Measurements from ENCODE around the gene CRHR1. TPM values are rescaled to one million over a fixed set of nuclear protein-coding genes. Genes with fewer than 3 reads are reported as not detected.

CRHR1 gene
- total RNA-seq, 1 experiment from 2014 or later: 0.15 TPM

DNA sequence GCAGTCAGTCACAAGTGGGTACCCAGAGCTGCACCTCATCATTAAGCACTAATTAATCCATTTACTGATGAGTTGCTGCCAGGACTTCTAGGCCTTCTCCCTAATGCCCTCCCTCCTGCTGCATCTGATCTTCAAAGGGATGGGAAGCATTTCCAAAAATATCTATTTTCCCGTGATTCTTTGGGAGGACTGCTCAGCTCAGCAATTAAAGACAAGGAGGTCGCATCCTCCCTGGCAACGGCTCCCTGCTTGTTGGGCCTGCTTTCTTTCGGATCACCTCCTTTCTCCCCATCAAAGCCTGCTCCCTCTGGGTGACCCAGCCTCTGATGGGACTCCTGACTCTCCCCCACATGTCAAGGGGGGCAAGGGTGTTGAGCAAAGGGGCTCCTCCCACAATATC, 34.6 kb downstream of the CRHR1 start:
- no peak overlapping the region for H3K27ac ChIP-seq (ENCODE audit: low read length)
- BruUV-seq (replicated peaks): no TSS peak
- H3K4me3 ChIP-seq (ENCODE audit: low read depth in 2 of 2, low read length in 2 of 2): no peak overlapping the region
- ChIA-PET CTCF (interaction anchor here (1.2 kb wide), 1 partner anchor 13 kb away, joined by 3 read pairs; no protein-coding TSS in a partner anchor), POLR2A (no interaction called here)
- ATAC-seq (no peak), DNase-seq (ENCODE audit: low read depth, low spot score) (no peak)
- intact Hi-C loops (cut with micrococcal nuclease; ENCODE audit: unreplicated experiment): no loop called here
- no peaks in the 10 kb centered on the region for H3K36me3 ChIP-seq (ENCODE audit: control insufficient read depth, insufficient read depth, low read length)
- in situ Hi-C loops (cut with HindIII; ENCODE audit: low pct_unique_long_range_greater_than_20kb, low sequenced_read_pairs): no loop called here
- no peaks in the 10 kb centered on the region for H3K4me1 ChIP-seq (ENCODE audit: control insufficient read depth, insufficient read depth, low read length)
- TF ChIP-seq, protein P1, sequence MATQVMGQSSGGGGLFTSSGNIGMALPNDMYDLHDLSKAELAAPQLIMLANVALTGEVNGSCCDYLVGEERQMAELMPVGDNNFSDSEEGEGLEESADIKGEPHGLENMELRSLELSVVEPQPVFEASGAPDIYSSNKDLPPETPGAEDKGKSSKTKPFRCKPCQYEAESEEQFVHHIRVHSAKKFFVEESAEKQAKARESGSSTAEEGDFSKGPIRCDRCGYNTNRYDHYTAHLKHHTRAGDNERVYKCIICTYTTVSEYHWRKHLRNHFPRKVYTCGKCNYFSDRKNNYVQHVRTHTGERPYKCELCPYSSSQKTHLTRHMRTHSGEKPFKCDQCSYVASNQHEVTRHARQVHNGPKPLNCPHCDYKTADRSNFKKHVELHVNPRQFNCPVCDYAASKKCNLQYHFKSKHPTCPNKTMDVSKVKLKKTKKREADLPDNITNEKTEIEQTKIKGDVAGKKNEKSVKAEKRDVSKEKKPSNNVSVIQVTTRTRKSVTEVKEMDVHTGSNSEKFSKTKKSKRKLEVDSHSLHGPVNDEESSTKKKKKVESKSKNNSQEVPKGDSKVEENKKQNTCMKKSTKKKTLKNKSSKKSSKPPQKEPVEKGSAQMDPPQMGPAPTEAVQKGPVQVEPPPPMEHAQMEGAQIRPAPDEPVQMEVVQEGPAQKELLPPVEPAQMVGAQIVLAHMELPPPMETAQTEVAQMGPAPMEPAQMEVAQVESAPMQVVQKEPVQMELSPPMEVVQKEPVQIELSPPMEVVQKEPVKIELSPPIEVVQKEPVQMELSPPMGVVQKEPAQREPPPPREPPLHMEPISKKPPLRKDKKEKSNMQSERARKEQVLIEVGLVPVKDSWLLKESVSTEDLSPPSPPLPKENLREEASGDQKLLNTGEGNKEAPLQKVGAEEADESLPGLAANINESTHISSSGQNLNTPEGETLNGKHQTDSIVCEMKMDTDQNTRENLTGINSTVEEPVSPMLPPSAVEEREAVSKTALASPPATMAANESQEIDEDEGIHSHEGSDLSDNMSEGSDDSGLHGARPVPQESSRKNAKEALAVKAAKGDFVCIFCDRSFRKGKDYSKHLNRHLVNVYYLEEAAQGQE (IDR thresholded peaks at IDR 0.05; ENCODE audit: insufficient read depth in 1 of 2, low read depth in 2 of 2, low read length in 1 of 2): no peak
- no peak for TF ChIP-seq POLR2AphosphoS5 (IDR thresholded peaks at IDR 0.05; ENCODE audit: low read depth, low read length)
- no peak for TF ChIP-seq SIN3A (IDR thresholded peaks at IDR 0.05; ENCODE audit: borderline replicate concordance, insufficient read depth, low read depth, low read length)
- TF ChIP-seq, protein P2, sequence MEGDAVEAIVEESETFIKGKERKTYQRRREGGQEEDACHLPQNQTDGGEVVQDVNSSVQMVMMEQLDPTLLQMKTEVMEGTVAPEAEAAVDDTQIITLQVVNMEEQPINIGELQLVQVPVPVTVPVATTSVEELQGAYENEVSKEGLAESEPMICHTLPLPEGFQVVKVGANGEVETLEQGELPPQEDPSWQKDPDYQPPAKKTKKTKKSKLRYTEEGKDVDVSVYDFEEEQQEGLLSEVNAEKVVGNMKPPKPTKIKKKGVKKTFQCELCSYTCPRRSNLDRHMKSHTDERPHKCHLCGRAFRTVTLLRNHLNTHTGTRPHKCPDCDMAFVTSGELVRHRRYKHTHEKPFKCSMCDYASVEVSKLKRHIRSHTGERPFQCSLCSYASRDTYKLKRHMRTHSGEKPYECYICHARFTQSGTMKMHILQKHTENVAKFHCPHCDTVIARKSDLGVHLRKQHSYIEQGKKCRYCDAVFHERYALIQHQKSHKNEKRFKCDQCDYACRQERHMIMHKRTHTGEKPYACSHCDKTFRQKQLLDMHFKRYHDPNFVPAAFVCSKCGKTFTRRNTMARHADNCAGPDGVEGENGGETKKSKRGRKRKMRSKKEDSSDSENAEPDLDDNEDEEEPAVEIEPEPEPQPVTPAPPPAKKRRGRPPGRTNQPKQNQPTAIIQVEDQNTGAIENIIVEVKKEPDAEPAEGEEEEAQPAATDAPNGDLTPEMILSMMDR (IDR thresholded peaks at IDR 0.05): no peak
- TF ChIP-seq TCF7L2 (IDR thresholded peaks at IDR 0.05; ENCODE audit: low read depth, low read length): no peak
- H3K9me3 ChIP-seq (ENCODE audit: control insufficient read depth, insufficient read depth, low read depth, low read length): no peaks in the 10 kb centered on the region
- H3K27me3 ChIP-seq (ENCODE audit: control insufficient read depth, insufficient read depth, low read length): no peaks in the 10 kb centered on the region

DNA sequence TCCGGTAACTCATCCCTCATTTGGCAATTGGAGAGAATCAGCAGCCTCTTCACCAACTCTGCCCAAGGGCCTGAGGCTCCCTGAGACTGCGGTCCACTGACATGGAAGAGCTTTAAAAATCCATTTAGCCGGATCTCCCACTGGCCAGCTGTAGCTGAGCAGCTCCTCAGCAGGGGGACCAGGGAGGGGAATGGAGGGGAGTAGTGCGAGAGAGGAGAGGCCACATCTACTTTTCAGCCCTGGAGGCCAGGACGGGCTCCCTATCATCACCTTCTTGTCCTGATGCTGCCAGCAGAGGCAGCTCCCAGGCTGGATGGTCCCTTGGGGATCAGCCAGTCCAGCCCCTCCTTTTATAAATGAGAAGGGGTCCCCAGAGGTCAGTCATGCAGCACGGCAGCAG, 35.5 kb downstream of the CRHR1 start:
- ChIA-PET CTCF (interaction anchor here (1.2 kb wide), 1 partner anchor 12 kb away, joined by 3 read pairs; no protein-coding TSS in a partner anchor), POLR2A (interaction anchor here (0.6 kb wide), 1 partner anchor 130 kb away, joined by 3 read pairs; no protein-coding TSS in a partner anchor)
- DNase-seq (ENCODE audit: low read depth, low spot score): no peak
- no peak overlapping the region for H3K27ac ChIP-seq (ENCODE audit: low read length)
- no peak overlapping the region for H3K4me3 ChIP-seq (ENCODE audit: low read depth in 2 of 2, low read length in 2 of 2)
- no peaks in the 10 kb centered on the region for H3K27me3 ChIP-seq (ENCODE audit: control insufficient read depth, insufficient read depth, low read length)
- TF ChIP-seq, protein P1 (IDR thresholded peaks at IDR 0.05; ENCODE audit: insufficient read depth in 1 of 2, low read depth in 2 of 2, low read length in 1 of 2): no peak
- no peak for TF ChIP-seq TCF7L2 (IDR thresholded peaks at IDR 0.05; ENCODE audit: low read depth, low read length)
- no peak for TF ChIP-seq POLR2AphosphoS5 (IDR thresholded peaks at IDR 0.05; ENCODE audit: low read depth, low read length)
- no peak for TF ChIP-seq SIN3A (IDR thresholded peaks at IDR 0.05; ENCODE audit: borderline replicate concordance, insufficient read depth, low read depth, low read length)
- TF ChIP-seq, protein P2 (IDR thresholded peaks at IDR 0.05): no peak
- no peaks in the 10 kb centered on the region for H3K9me3 ChIP-seq (ENCODE audit: control insufficient read depth, insufficient read depth, low read depth, low read length)
- ATAC-seq: no peak
- in situ Hi-C loops (cut with HindIII; ENCODE audit: low pct_unique_long_range_greater_than_20kb, low sequenced_read_pairs) (no loop called here), intact Hi-C loops (cut with micrococcal nuclease; ENCODE audit: unreplicated experiment) (no loop called here)
- BruUV-seq (replicated peaks): no TSS peak
- H3K4me1 ChIP-seq (ENCODE audit: control insufficient read depth, insufficient read depth, low read length): no peaks in the 10 kb centered on the region
- H3K36me3 ChIP-seq (ENCODE audit: control insufficient read depth, insufficient read depth, low read length): no peaks in the 10 kb centered on the region

Measured in Panc1 (cell line).